HG03460 (cell line): Measurements from ENCODE around the gene ANKRD29.
"Not testable (repeated sequence)": the region's sequence is repeated elsewhere in the genome, so short reads cannot be mapped to it uniquely, and the experiment has no call there.

Experiments used
- ATAC-seq: cut with Tn5 transposase; IDR thresholded peaks from one replicate; pipeline ENCODE4 v1.9.1; 2021; ENCODE audit not compliant: unreplicated experiment

Gene ANKRD29

DNA sequence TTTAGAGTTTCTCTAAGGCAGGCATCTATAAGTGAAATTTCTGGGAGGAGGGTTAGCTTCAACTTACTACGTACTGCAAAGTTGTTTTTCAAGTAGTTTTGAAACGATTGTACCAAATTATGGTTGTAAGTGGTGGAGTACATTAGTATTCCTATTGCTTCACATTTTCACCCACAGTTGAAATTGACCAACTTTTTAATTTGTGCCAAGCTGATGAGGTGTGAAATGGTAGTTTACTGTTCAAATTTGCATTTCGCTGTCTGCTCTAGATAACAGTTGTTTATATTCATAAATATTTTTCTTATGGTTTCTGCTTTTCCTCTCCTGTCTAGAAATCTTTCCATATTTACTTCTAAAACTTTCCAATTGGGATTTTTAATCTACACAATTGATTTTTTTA lies 95.0 kb downstream of the ANKRD29 start:
- ATAC-seq, result no peak

DNA sequence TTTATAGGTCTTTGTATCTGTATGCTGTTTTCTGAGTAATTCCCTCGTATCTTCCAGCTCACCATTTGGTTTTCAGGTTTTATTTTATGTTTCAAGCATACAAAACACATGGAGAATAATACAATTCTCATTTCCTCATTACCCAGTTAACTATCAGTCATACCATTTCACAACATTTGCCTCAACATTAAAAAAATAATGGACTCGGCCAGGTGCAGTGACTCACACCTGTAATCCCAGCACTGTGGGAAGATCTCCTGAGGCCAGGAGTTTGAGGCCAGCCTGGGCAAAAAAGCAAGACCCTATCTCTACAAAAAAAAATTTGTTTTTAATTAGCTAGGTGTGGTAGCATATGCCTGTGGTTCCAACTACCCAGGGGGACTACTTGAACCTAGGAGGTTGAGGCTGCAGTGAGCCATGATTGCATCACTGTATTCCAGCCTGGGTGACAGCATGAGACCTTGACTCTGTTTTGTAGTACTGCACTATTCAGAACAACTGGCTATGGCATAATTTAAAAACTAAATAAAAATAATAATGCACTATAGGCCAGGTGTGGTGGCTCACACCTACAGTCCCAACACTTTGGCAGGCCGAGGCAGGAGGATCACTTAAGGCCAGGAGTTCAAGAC lies 96.7 kb downstream of the ANKRD29 start:
- no peak for ATAC-seq

DNA sequence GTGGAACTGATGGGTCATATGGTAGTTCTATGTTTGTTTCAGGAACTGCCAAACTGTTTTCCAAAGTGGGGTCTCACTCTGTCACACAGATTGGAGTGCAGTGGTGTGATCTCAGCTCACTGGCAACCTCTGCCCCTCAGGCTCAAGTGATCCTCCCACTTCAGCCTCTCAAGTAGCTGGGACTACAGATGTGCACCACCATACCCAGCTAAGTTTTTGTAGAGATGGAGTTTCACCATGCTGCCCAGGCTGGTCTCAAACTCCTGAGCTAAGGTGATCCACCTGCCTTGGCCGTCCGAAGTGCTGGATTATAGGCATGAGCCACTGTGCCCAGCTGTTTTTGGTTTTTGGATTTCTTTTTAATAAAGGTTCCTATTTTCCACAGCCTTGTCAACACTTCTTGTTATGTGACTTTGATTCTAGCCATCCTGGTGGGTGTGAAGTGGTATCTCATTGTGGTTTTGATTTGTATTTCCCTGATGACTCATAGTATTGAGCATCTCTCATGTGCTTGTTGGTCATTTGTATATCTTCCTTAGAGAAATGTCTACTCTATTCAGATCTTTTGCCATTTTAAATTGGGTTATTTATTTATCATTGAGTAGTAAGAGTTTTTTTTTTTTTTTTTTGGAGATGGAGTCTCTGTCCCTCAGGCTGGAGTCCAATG lies 99.2 kb downstream of the ANKRD29 start:
- ATAC-seq, result no peak

DNA sequence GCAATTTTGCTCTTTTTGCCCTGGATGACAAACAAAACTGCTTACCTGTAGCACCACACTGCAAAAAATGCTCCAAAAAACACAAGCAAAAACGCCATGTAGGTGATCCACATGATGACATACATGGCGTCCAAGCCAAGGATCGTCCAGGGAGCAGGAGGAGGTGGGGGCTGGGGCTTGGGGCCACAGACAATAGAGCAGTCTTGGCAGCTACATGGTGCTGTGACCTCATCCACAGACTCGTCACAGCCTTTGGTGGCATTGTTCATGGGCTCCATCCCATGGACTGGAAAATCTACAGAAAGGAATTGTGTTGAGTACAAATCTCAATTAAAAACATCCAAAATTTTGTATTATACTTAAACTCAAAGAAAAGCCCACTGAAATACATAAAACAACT lies 102.5 kb downstream of the ANKRD29 start:
- no peak for ATAC-seq

DNA sequence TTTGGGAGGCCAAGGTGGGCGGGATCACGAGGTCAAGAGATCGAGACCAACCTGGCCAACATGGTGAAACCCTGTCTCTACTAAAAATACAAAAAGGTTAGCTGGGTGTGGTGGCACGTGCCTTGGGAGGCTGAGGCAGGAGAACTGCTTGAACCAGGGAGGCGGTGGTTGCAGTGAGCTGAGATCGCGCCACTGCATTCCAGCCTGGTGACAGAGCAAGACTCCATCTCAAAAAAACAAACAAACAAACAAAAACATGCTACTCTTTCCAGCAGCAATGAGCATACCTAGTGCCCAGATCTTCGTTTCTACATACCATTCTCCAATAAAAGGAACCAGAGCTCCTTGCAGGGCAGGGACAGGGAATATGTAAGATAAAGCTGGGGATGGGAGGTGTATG lies 105.2 kb downstream of the ANKRD29 start:
- ATAC-seq, result not testable (repeated sequence)

DNA sequence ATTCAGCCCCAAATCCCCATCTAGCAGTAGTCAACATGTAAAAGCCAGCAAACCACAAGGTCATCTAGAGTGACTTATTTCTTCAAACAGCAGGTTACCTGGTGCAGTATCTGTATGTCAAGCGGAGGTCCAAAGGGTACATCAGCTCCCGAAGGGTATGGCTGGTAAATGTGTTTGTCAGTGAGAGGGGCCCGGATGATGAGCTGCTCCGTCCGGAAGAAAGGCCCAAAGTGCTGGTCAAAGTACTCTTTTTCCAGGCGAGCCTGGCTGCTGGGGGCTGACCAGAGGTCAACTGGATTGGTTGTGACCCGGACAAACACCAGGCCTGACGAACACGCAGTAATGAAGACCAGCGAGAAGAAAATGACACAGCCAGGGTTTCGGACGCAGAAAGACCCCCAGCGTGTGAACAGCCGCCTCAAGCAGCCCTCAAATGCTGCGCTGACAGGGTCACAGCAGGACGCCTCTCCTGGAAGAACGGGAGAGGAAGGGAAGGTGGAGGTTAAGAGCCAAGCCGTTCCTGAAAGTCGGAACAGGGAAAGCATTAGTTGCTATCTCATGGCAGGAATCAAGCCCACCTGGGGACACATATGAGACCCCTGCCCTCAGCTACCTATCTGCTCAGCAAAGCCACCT lies 106.4 kb downstream of the ANKRD29 start:
- ATAC-seq, result no peak

DNA sequence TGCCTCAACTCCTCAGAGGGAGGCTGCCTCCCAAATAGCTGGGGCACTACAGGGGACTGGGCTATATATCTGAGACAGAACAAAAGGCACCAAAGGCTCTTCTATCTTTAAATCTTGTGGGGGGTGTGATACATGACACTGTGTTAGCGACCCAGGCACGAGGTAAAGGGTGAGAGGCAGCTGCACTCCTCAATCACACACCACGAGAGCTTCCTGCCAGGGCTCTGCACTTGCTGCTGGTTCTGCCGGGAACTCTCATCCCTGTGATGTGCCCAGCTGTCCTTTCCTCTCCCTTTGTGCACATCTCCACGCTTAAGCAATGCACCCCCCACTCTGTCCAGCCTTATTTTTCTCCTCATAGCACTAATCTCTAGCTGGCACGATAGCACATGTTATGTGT lies 108.8 kb downstream of the ANKRD29 start:
- ATAC-seq, result no peak

DNA sequence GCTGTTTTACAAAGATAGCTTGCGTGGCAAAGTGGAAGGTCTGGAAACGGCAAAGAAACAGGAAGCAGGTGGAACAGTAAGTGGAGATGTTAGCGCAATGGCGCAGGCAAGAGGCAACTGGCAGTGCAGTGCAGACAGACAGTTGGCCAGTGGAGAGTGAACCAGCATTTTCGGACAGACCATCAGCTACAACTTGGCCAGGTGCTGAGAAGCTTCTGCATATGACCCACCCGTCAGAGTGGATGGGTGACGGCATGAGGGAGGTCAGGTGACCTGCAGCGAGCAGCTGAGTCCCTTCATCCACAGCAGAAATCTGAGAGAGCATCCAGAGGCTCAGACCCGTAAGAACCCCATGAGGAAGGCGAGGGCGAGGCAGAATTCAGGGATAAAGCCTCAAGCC lies 110.2 kb downstream of the ANKRD29 start:
- no peak for ATAC-seq

DNA sequence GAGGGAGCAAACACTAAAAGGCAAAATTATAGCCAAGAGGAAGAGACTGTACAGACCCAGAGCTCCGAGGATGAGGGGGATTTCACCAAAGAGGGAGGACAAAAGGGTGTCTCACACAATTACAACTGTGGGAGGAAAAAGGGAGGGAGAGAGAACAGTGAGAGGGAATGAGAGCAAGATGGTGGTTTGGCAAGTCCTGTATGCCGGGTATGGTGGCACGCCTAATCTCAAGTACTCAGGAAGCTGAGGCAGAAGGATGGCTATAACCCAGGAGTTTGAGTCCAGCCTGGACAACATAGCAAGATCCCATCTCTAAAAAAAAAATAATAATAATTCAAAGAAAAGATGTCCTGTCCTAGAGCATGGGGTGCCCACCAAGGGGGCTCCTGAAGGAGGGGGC lies 110.7 kb downstream of the ANKRD29 start:
- ATAC-seq, result no peak

DNA sequence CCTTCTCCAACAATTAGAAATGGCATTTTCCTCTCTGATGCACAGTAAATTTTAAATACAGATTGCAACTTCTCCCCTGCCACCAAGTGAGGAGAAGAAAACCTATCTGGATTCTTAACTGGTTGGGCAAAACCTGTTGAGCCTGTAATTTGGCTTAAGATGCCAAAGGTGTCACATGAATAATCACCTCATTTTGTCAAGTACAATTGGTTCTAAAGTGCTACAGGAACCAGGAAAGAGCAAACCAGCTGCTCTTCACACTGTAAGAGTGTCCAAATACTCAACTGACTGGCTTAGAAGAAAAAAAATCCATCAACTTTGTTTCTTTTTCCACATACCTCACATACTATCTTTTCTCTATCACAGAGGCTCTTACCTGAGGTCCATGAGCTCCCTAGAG lies 111.8 kb downstream of the ANKRD29 start:
- ATAC-seq, result no peak
